ENCODE data around the gene KDM8.

Gene KDM8

DNA sequence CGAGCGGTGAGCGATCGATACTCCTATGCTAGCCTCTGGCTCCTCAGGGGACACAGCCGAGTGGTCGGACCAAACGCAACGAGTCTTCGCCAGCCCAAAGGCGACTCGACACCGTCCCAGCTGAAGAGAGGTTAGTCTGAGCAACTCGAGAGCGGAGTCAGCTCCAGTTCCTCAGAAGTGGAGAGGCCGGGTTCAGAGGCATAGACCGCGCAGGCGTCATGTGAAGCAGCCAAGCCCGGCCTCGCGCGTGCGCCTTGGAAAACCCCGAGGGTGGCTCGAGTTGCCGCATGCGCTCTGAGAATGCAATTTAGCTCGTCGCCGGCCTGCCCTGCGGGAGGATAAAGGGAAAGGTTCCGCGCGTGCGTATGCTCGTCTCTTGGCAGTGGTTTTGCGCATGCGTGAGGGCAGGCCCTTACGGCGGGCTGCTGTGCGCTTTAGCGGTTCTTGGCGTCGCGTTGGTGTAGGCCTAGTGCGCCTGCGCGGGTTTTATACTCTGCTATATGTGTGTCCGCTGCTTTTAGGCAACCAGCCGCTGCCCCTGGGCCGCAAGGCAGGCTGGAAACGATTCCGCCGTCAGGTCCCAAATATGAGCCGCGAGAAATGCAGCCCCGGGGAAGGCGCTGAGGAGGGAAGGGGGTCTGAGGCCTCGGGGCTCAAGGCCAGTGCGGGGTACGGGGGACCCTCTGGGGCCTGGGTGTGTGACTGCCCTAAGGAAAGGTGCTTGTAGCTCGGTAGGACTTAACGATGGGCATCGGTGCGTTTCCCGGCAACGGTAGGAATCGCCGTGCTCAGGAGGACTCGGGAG, at the start of gene KDM8:
TSS of gene KDM8 (plus strand) at position 20 of the 805 bp plus-strand sequence. CDS start 6,598 bp downstream, outside the sequence.
- DNase-seq (ENCODE audit: low read depth in 2 of 2): peak; percentile 99

GRCh38 chr16:27154705-27155521, 48.4 kb upstream of the KDM8 start:
- peak in 1 of 2 experiments; percentile 5 for DNase-seq (ENCODE audit: low read depth in 2 of 2)

GRCh38 chr16:27156579-27156978, 46.7 kb upstream of the KDM8 start:
- DNase-seq (ENCODE audit: low read depth in 2 of 2): no peak

DNA sequence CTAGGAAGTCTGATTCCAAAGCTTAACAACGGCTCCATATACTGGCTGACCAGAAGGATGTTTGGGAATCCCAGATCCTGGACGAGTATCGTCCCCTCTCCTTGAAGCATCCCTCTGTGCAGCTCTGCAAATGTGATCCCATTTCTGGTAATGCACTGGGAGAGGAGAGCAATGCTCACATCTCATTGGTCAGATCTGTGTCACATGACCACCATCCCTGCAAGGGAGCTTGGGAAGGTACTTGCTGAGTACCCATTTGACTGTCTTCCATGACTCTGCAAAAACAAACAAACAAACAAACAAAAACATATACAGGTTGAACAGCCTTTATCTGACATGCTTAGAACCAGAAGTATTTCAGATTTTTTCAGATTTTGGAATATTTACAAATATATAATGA, 41.9 kb upstream of the KDM8 start:
- DNase-seq (ENCODE audit: low read depth in 2 of 2): no peak

GRCh38 chr16:27164352-27164751, 39.0 kb upstream of the KDM8 start:
- no peak for DNase-seq (ENCODE audit: low read depth in 2 of 2)

GRCh38 chr16:27165576-27165975, 37.8 kb upstream of the KDM8 start:
- DNase-seq (ENCODE audit: low read depth in 2 of 2): no peak

DNA sequence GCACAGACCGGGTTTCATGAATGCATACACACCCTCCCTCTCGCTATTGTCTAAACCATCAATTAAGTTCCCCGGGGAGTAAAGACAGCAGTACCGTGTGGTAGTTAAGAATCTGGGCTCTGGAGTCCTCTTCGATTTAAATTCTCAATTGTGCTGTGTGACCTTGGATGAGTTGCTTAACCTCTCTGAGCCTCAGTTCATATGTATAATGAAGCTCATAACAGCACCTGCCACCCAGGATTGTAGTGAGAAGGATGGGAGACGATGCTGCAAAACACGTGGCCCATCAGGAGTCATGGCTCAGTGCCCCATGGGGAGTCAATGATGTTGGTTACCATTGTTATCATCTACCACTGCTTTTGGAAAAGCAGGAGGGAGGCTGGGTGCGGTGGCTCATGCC, 34.5 kb upstream of the KDM8 start:
- DNase-seq (ENCODE audit: low read depth in 2 of 2): no peak

GRCh38 chr16:27169511-27170071, 33.7 kb upstream of the KDM8 start:
- peak; percentile 17 to 29 for DNase-seq (ENCODE audit: low read depth in 2 of 2)

DNA sequence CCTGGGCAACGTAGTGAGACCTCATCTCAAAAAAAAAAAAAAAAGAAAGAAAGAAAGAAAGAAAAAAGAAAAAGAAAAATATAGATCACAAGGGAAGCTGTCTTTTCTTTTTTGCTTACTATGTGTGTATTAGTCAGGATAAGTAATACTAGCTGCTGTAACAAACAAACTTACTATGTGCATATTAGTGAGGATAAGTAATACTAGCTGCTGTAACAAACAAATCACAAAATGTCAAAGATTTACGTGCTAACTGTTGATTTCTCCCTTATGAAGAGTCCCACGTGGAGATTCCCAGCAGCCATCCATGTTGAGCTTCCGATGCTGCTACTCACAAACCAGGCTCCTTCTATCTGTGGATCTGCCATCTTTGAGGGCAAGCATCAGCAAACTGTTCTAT, 31.7 kb upstream of the KDM8 start:
- no peak for DNase-seq (ENCODE audit: low read depth in 2 of 2)

DNA sequence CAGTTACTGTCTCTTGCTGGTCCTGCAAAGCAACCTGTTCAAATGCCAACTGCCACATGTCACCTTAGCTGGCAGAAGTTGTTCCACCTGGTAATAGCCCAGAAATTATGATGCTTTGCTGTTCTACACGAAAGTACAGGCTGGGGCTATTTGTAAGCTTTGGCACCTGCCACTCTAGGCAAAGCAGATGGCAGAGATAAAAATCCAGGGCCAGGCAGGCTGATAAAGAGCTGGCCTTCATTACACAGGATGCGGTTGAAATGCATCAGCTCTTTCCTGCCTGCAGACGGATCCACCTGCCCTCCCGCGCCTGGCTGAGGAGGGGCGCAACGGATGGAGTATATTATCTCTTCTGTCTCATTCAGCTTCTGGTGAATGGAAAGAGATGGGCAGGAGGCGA, 29.3 kb upstream of the KDM8 start:
- no peak for DNase-seq (ENCODE audit: low read depth in 2 of 2)

DNA sequence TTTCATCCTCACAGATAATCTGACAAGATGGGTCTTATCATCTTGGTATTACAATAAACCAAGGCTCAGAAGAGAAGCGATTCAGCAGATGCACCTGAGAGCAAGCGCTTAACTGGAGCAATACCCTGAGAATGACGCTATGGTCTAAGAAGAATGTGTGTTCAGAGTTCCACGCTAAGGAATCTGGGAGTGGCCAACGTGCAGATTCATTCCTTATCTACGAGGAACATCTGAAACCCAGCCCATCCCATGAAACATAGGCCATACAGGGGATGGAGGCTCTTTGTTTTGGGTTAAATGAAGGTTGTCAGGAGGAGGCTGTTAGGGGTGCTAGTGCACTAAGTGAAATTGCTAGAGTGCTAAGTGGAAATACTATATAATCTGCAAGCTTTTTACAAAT, 28.5 kb upstream of the KDM8 start:
- DNase-seq (ENCODE audit: low read depth in 2 of 2): peak in 1 of 2 experiments; percentile 10

- no peak for DNase-seq (ENCODE audit: low read depth in 2 of 2)
Observed at GRCh38 chr16:27175888-27176287, 27.4 kb upstream of the KDM8 start.

- peak; percentile 52 to 53 for DNase-seq (ENCODE audit: low read depth in 2 of 2)
Observed at GRCh38 chr16:27177031-27177774, 26.1 kb upstream of the KDM8 start.

DNA sequence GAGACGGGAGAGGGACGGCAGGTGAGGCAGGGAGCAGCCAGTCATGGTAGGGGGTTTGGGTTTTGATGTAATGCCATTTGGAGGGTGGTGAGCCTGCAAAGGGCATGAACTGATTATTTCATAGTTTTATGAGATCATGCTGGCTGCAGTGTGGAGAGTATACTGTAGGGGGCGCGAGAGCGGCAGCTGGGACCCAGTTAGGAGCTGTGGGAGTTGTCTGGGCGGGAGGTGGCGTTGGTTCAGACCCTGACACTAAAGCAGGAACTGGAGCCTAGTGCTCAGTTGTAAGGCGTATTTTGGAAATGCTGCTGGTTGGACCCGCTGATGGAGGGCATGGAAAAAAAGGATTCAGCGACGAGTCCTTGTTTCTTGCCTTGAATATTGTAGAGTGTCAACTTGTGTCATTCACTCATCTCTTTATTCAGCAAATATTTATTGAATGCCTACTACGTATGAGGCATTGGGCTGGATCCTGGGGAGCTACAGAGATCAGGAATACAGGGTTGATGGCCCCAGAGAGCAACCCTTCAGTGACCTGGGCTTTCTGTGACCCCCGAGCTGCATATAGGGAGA, 23.7 kb upstream of the KDM8 start:
- peak in 1 of 2 experiments; percentile 24 for DNase-seq (ENCODE audit: low read depth in 2 of 2)

GRCh38 chr16:27181019-27181790, 22.1 kb upstream of the KDM8 start:
- no peak for DNase-seq (ENCODE audit: low read depth in 2 of 2)

- DNase-seq (ENCODE audit: low read depth in 2 of 2): no peak
Observed at GRCh38 chr16:27182906-27183405, 20.4 kb upstream of the KDM8 start.

GRCh38 chr16:27185776-27186130, 17.6 kb upstream of the KDM8 start:
- DNase-seq (ENCODE audit: low read depth in 2 of 2): no peak

GRCh38 chr16:27188633-27189032, 14.7 kb upstream of the KDM8 start:
- no peak for DNase-seq (ENCODE audit: low read depth in 2 of 2)

DNA sequence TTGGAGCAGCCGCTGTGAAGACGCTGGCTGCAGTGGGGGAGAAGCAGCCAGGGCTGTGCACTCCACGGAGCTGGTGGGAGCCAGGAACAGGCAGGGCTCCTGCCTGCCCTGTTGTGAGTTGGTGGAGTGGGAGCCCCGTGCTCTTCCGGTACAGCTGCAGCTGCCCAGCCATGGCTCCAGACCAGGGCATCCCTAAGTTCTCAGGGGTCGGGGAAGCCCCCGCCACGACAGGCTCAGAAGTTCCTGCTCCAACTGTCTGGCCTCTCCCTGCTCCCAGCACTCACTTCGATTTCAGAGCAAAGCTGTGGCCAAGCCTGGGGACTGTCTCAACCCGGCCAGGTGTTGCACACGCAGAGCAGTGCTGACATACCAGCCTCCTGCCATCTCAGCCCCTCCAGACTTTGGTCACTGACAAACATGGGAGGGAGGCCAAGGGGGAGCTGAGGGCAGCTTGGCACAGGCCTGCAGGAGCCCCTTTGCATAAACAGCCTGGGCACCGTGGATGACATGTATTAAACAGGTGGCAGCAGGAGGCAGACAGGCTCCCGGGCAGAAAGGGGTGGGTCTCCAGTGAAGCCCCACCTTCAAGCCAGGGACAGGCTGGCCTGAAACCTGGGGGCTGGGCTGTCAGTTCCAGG, 13.9 kb upstream of the KDM8 start:
- no peak for DNase-seq (ENCODE audit: low read depth in 2 of 2)

GRCh38 chr16:27190316-27190871, 12.9 kb upstream of the KDM8 start:
- no peak for DNase-seq (ENCODE audit: low read depth in 2 of 2)
